Measurements from ENCODE around the gene SIGLEC15.

DNA sequence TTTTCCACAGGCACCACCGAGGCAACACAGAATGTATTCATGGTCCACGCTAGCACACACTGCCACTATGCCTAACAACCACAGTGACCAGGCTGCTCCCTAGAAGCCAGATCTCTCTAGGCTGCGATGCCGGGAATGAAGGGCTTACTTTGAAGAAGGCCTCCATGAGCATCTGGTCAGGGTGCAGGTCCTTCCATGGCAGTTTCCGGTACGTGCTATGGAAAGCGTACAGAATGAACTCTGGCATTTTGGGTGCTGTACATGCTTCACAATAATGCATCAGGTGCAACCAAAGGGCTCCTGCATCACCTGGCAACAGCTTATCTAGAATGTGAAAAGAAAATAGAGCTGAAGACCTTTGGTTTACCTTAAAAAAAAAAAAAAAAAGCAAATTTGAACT is 44.9 kb downstream of the SIGLEC15 start:
- TF ChIP-seq TAF1 (IDR thresholded peaks at IDR 0.05; ENCODE audit: borderline replicate concordance, low read depth, low read length) (no peak), POLR2A (IDR thresholded peaks at IDR 0.05; ENCODE audit: low read depth, low read length) (no peak), POLR2AphosphoS5 (IDR thresholded peaks at IDR 0.05; ENCODE audit: low read depth, low read length) (no peak)
